Measurements from ENCODE around the gene ATG16L2. TPM values are rescaled to one million over a fixed set of nuclear protein-coding genes. Genes with fewer than 3 reads are reported as not detected.

ATG16L2 gene
- total RNA-seq, 2 experiments from 2014 or later: 105 to 114 TPM

DNA sequence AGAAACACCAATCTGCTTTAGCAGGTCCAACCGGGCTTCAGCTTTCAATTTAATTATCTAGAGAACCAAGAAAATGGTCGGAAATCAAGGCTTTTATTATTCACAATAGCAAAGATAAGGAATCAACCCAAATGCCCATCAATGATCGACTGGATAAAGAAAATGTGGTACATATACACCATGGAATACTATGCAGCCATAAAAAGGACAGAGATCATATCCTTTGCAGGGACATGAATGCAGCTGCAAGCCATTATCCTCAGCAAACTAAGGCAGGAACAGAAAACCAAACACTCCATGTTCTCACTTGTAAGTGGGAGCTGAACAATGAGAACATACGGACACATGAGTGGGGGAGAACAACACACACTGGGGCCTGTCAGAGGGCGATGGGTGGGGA, 53.8 kb downstream of the ATG16L2 start:
- Mint-ChIP-seq H3K4me1 (ENCODE audit: low read depth) (peaks cover 29% of the 10 kb centered on the region), H3K27ac (no peak overlapping the region), H3K4me3 (no peak overlapping the region), H3K36me3 (ENCODE audit: low read depth) (peaks cover 2% of the 10 kb centered on the region), H3K27me3 (ENCODE audit: low read depth) (no peaks in the 10 kb centered on the region), H3K9me3 (no peaks in the 10 kb centered on the region)
- intact Hi-C loops (cut with micrococcal nuclease): no loop called here
- DNase-seq: no peak
- CTCF ChIA-PET: no interaction called here

DNA sequence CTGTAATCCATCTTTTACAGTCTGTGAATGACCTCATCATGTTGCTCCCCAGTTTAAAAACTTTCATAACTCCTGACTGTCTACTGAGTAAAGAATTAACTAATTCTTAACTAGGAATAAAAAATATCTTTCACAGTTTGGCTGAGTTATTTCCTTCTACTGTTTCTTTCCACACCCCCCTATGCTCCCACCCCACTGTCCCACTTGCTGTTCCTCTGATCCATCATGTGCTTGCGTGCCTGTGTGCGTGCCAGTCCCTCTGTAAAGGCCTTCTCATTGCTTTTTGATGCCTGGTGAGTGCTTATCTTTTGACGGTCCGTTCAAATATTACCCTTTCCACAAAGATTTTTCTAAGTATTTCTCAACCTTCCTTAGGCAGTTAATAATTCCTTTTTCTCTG, 55.6 kb downstream of the ATG16L2 start:
- Mint-ChIP-seq H3K4me3 (no peak overlapping the region), H3K27ac (no peak overlapping the region), H3K4me1 (ENCODE audit: low read depth) (peaks cover 29% of the 10 kb centered on the region), H3K36me3 (ENCODE audit: low read depth) (peaks cover 2% of the 10 kb centered on the region), H3K27me3 (ENCODE audit: low read depth) (no peaks in the 10 kb centered on the region), H3K9me3 (no peaks in the 10 kb centered on the region)
- no peak for DNase-seq
- CTCF ChIA-PET: no interaction called here
- intact Hi-C loops (cut with micrococcal nuclease): no loop called here

DNA sequence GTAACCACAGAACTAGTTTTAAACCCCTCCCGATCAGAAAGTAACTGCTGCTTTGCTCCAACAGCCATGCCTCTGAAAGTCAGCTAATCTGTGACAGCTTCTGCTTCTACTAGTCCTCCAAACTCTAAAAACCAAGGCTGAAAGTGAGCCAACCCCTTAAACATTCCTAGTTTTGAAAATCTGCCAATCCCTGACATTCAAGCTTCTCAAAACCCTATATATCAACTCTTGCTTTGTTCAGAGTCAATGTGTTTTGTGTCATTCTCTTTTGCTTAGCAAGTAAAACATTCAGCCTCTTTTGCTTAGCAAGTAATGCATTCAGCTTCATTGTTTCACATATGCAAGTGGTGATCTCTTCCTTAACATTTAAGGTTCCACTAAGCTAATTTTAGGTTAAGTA, 56.9 kb downstream of the ATG16L2 start:
- no peak for DNase-seq
- intact Hi-C loops (cut with micrococcal nuclease): no loop called here
- Mint-ChIP-seq H3K4me1 (ENCODE audit: low read depth) (peaks cover 21% of the 10 kb centered on the region), H3K9me3 (no peaks in the 10 kb centered on the region), H3K36me3 (ENCODE audit: low read depth) (peaks cover 2% of the 10 kb centered on the region), H3K4me3 (no peak overlapping the region), H3K27ac (no peak overlapping the region), H3K27me3 (ENCODE audit: low read depth) (no peaks in the 10 kb centered on the region)
- CTCF ChIA-PET: interaction anchor here (0.7 to 1.3 kb wide), 2 partner anchors 8 to 307 kb away, joined by 3 read pairs; no protein-coding TSS in a partner anchor

DNA sequence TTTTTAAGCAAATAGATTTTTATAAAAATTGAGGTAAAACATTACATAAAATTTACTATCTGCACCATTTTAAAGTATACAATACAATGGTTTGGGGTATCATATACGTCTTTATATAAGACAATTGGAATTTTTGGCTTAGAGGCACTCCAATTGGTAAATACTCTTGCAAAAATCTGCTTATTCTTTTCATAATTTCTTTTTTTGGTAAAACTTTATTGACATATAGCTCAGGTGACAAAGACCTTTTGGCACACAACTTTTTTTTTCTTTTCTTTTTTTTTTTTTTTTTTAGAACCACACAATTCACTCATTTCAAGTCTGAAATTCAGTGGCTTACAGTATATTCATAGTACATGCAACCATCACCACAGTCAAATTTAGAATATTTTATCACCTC, 57.8 kb downstream of the ATG16L2 start:
- no peak overlapping the region for H3K27ac Mint-ChIP-seq
- peaks cover 21% of the 10 kb centered on the region for H3K4me1 Mint-ChIP-seq (ENCODE audit: low read depth)
- DNase-seq: no peak
- intact Hi-C loops (cut with micrococcal nuclease): no loop called here
- H3K27me3 Mint-ChIP-seq (ENCODE audit: low read depth): no peaks in the 10 kb centered on the region
- CTCF ChIA-PET: interaction anchor here (0.7 to 1.3 kb wide), 3 partner anchors 9 to 306 kb away, joined by 3 read pairs; no protein-coding TSS in a partner anchor
- no peaks in the 10 kb centered on the region for H3K9me3 Mint-ChIP-seq
- peaks cover 2% of the 10 kb centered on the region for H3K36me3 Mint-ChIP-seq (ENCODE audit: low read depth)
- no peak overlapping the region for H3K4me3 Mint-ChIP-seq

GRCh38 chr11:72875736-72876135, 61.5 kb downstream of the ATG16L2 start:
- H3K36me3 Mint-ChIP-seq (ENCODE audit: low read depth): peaks cover 13% of the 10 kb centered on the region
- H3K9me3 Mint-ChIP-seq: peaks cover 1% of the 10 kb centered on the region
- peaks cover 13% of the 10 kb centered on the region for H3K4me1 Mint-ChIP-seq (ENCODE audit: low read depth)
- intact Hi-C loops (cut with micrococcal nuclease): no loop called here
- H3K27me3 Mint-ChIP-seq (ENCODE audit: low read depth): no peaks in the 10 kb centered on the region
- H3K4me3 Mint-ChIP-seq: no peak overlapping the region
- no peak for DNase-seq
- H3K27ac Mint-ChIP-seq: no peak overlapping the region
- CTCF ChIA-PET: interaction anchor here (0.6 to 1.0 kb wide), 3 partner anchors 151 to 419 kb away, joined by 3 to 5 read pairs (median 3); no protein-coding TSS in a partner anchor

- Mint-ChIP-seq H3K4me3 (no peak overlapping the region), H3K27me3 (ENCODE audit: low read depth) (no peaks in the 10 kb centered on the region), H3K36me3 (ENCODE audit: low read depth) (peaks cover 17% of the 10 kb centered on the region), H3K4me1 (ENCODE audit: low read depth) (peaks cover 9% of the 10 kb centered on the region), H3K9me3 (peaks cover 1% of the 10 kb centered on the region), H3K27ac (no peak overlapping the region)
- CTCF ChIA-PET: interaction anchor here (0.6 kb wide), 1 partner anchor 218 kb away, joined by 5 read pairs; no protein-coding TSS in a partner anchor
- no peak for DNase-seq
- intact Hi-C loops (cut with micrococcal nuclease): no loop called here
Observed at GRCh38 chr11:72876147-72876546, 61.9 kb downstream of the ATG16L2 start.

Small RNA genes within 50 kb of the gene (microRNA-seq; reads per million reads assigned to microRNA genes)
- gene MIR4692 (ENCODE audit: borderline microRNAs expressed, borderline replicate concordance): not detected

Other genes with a start within 250 kb of the ATG16L2 start
- 1 to 10 TPM in 1 of 2 experiments, under 1 TPM in 1; 0.69 to 1.1 TPM for gene PDE2A, start 140.0 kb upstream of the ATG16L2 start, total RNA-seq
- 10 to 100 TPM; 64.7 to 70.1 TPM for gene ARAP1, start 62.0 kb upstream of the ATG16L2 start, total RNA-seq
- gene STARD10, start 20.4 kb upstream of the ATG16L2 start, total RNA-seq: 10 to 100 TPM; 11.9 to 12.0 TPM

Measured in activated naive CD4-positive, alpha-beta T cell treated with anti-CD3 and anti-CD28 coated beads for 36 hours (primary cell).